ENCODE data around the gene CTTN. TPM values are rescaled to one million over a fixed set of nuclear protein-coding genes. Genes with fewer than 3 reads are reported as not detected.
"Not testable (repeated sequence)": the region's sequence is repeated elsewhere in the genome, so short reads cannot be mapped to it uniquely, and the experiment has no call there.

Gene CTTN
- total RNA-seq, 2 experiments from 2014 or later: 10.5 to 11.3 TPM

GRCh38 chr11:70367071-70367470 is 31.3 kb upstream of the CTTN start:
- Mint-ChIP-seq H3K27ac (no peak overlapping the region), H3K4me3 (no peak overlapping the region), H3K9me3 (peaks cover 4% of the 10 kb centered on the region), H3K36me3 (peaks cover 49% of the 10 kb centered on the region), H3K4me1 (peaks cover 34% of the 10 kb centered on the region), H3K27me3 (peaks cover 3% of the 10 kb centered on the region)
- DNase-seq: no peak

- Mint-ChIP-seq H3K9me3 (peaks cover 4% of the 10 kb centered on the region), H3K27ac (no peak overlapping the region), H3K27me3 (peaks cover 3% of the 10 kb centered on the region), H3K4me1 (peaks cover 29% of the 10 kb centered on the region), H3K4me3 (no peak overlapping the region), H3K36me3 (peaks cover 46% of the 10 kb centered on the region)
- no peak for DNase-seq
Measured at GRCh38 chr11:70368961-70369360, 29.4 kb upstream of the CTTN start.

- Mint-ChIP-seq H3K4me3 (no peak overlapping the region), H3K4me1 (peaks cover 9% of the 10 kb centered on the region), H3K27ac (no peak overlapping the region), H3K9me3 (peaks cover 4% of the 10 kb centered on the region), H3K36me3 (peaks cover 32% of the 10 kb centered on the region), H3K27me3 (no peaks in the 10 kb centered on the region)
- DNase-seq: no peak
Measured at GRCh38 chr11:70371241-70371640, 27.1 kb upstream of the CTTN start.

- no peak overlapping the region for H3K27ac Mint-ChIP-seq
- no peak overlapping the region for H3K4me3 Mint-ChIP-seq
- peaks cover 7% of the 10 kb centered on the region for H3K4me1 Mint-ChIP-seq
- DNase-seq: no peak
- H3K27me3 Mint-ChIP-seq: no peaks in the 10 kb centered on the region
- peaks cover 36% of the 10 kb centered on the region for H3K36me3 Mint-ChIP-seq
- H3K9me3 Mint-ChIP-seq: peaks cover 4% of the 10 kb centered on the region
Measured at GRCh38 chr11:70372076-70372475, 26.3 kb upstream of the CTTN start.

GRCh38 chr11:70376621-70377020 is 21.7 kb upstream of the CTTN start:
- no peak for DNase-seq
- Mint-ChIP-seq H3K36me3 (peaks cover 29% of the 10 kb centered on the region), H3K4me1 (peaks cover 11% of the 10 kb centered on the region), H3K27ac (no peak overlapping the region), H3K9me3 (no peaks in the 10 kb centered on the region), H3K4me3 (no peak overlapping the region), H3K27me3 (no peaks in the 10 kb centered on the region)

GRCh38 chr11:70377645-70378044 is 20.7 kb upstream of the CTTN start:
- no peak overlapping the region for H3K4me3 Mint-ChIP-seq
- no peak overlapping the region for H3K27ac Mint-ChIP-seq
- no peak for DNase-seq
- H3K36me3 Mint-ChIP-seq: peaks cover 26% of the 10 kb centered on the region
- no peaks in the 10 kb centered on the region for H3K9me3 Mint-ChIP-seq
- no peaks in the 10 kb centered on the region for H3K27me3 Mint-ChIP-seq
- H3K4me1 Mint-ChIP-seq: peaks cover 14% of the 10 kb centered on the region

- peaks cover 21% of the 10 kb centered on the region for H3K36me3 Mint-ChIP-seq
- H3K27me3 Mint-ChIP-seq: no peaks in the 10 kb centered on the region
- no peaks in the 10 kb centered on the region for H3K9me3 Mint-ChIP-seq
- no peak overlapping the region for H3K4me3 Mint-ChIP-seq
- H3K27ac Mint-ChIP-seq: no peak overlapping the region
- no peak for DNase-seq
- H3K4me1 Mint-ChIP-seq: peaks cover 14% of the 10 kb centered on the region
Measured at GRCh38 chr11:70378506-70379134, 19.7 kb upstream of the CTTN start.

GRCh38 chr11:70381350-70381749 is 17.0 kb upstream of the CTTN start:
- Mint-ChIP-seq H3K9me3 (no peaks in the 10 kb centered on the region), H3K27ac (peak overlapping the region; percentile 19), H3K4me3 (no peak overlapping the region), H3K4me1 (peaks cover 14% of the 10 kb centered on the region), H3K36me3 (peaks cover 28% of the 10 kb centered on the region), H3K27me3 (no peaks in the 10 kb centered on the region)
- no peak for DNase-seq

GRCh38 chr11:70381872-70382861 is 16.2 kb upstream of the CTTN start:
- Mint-ChIP-seq H3K36me3 (peaks cover 20% of the 10 kb centered on the region), H3K27ac (no peak overlapping the region)

GRCh38 chr11:70383664-70384565 is 14.4 kb upstream of the CTTN start:
- Mint-ChIP-seq H3K4me1 (peaks cover 8% of the 10 kb centered on the region), H3K9me3 (peaks cover 3% of the 10 kb centered on the region), H3K27ac (no peak overlapping the region), H3K4me3 (no peak overlapping the region), H3K36me3 (peaks cover 15% of the 10 kb centered on the region), H3K27me3 (no peaks in the 10 kb centered on the region)
- DNase-seq: no peak

More at GRCh38 chr11:70381872-70382861, 16.2 kb upstream of the CTTN start:
- H3K27me3 Mint-ChIP-seq: no peaks in the 10 kb centered on the region
- peaks cover 11% of the 10 kb centered on the region for H3K4me1 Mint-ChIP-seq
- no peak for DNase-seq
- no peak overlapping the region for H3K4me3 Mint-ChIP-seq
- H3K9me3 Mint-ChIP-seq: no peaks in the 10 kb centered on the region

- Mint-ChIP-seq H3K36me3 (peaks cover 15% of the 10 kb centered on the region), H3K27ac (no peak overlapping the region), H3K4me1 (peaks cover 8% of the 10 kb centered on the region), H3K27me3 (no peaks in the 10 kb centered on the region), H3K9me3 (peaks cover 3% of the 10 kb centered on the region), H3K4me3 (no peak overlapping the region)
- DNase-seq: no peak
Measured at GRCh38 chr11:70384566-70385152, 13.7 kb upstream of the CTTN start.

- Mint-ChIP-seq H3K4me3 (no peak overlapping the region), H3K9me3 (peaks cover 3% of the 10 kb centered on the region), H3K36me3 (peaks cover 15% of the 10 kb centered on the region), H3K4me1 (no peaks in the 10 kb centered on the region), H3K27ac (peak overlapping the region; percentile 20), H3K27me3 (peaks cover 7% of the 10 kb centered on the region)
- DNase-seq: no peak
Measured at GRCh38 chr11:70387564-70387963, 10.8 kb upstream of the CTTN start.

- no peak for DNase-seq
- Mint-ChIP-seq H3K9me3 (peaks cover 3% of the 10 kb centered on the region), H3K27me3 (peaks cover 20% of the 10 kb centered on the region), H3K4me3 (no peak overlapping the region), H3K4me1 (no peaks in the 10 kb centered on the region), H3K36me3 (peaks cover 20% of the 10 kb centered on the region), H3K27ac (no peak overlapping the region)
Measured at GRCh38 chr11:70389201-70389600, 9.1 kb upstream of the CTTN start.

GRCh38 chr11:70390882-70391281 is 7.4 kb upstream of the CTTN start:
- Mint-ChIP-seq H3K36me3 (peaks cover 14% of the 10 kb centered on the region), H3K27me3 (peaks cover 33% of the 10 kb centered on the region)
- not testable (repeated sequence) for H3K4me1 Mint-ChIP-seq, H3K27ac Mint-ChIP-seq, H3K9me3 Mint-ChIP-seq, H3K4me3 Mint-ChIP-seq, DNase-seq
